Activated naive CD8-positive, alpha-beta T cell treated with anti-CD3 and anti-CD28 coated beads for 36 hours (primary cell): ENCODE data around the gene ANKRD40. TPM values are rescaled to one million over a fixed set of nuclear protein-coding genes. Genes with fewer than 3 reads are reported as not detected.
A peak's percentile ranks its signal among the peaks of the same experiment; 100 is the strongest.
"Not testable (repeated sequence)": the region's sequence is repeated elsewhere in the genome, so short reads cannot be mapped to it uniquely, and the experiment has no call there.

Source experiments
- DNase-seq: peaks from one replicate; pipeline ENCODE4 v3.0.0; 2021
- H3K27ac Mint-ChIP-seq: one replicate; pipeline ENCODE4 v1.8.0; 2022; ENCODE audit warnings: mild to moderate bottlenecking, moderate library complexity, mixed read lengths
- H3K27me3 Mint-ChIP-seq: one replicate; pipeline ENCODE4 v1.8.0; 2022; ENCODE audit warnings: mild to moderate bottlenecking, mixed read lengths
- H3K36me3 Mint-ChIP-seq: one replicate; pipeline ENCODE4 v1.8.0; 2021; ENCODE audit warnings: mild to moderate bottlenecking, mixed read lengths
- H3K4me1 Mint-ChIP-seq: one replicate; pipeline ENCODE4 v1.8.0; 2021; ENCODE audit warnings: mixed read lengths
- H3K4me3 Mint-ChIP-seq: one replicate; pipeline ENCODE4 v1.8.0; 2022; ENCODE audit warnings: mild to moderate bottlenecking, moderate library complexity, mixed read lengths
- H3K9me3 Mint-ChIP-seq: one replicate; pipeline ENCODE4 v1.8.0; 2022; ENCODE audit warnings: mixed read lengths
- total RNA-seq, 2 experiments: library from RNA; stranded (reverse); gene quantifications; one replicate each; pipeline ENCODE4 v1.2.3, GENCODE V29; 2021

The ANKRD40 gene
- total RNA-seq, 2 experiments from 2014 or later = 39.5 to 40.2 TPM

- Mint-ChIP-seq H3K36me3 (peaks cover 43% of the 10 kb centered on the region), H3K4me3 (peak overlapping the region; percentile 89), H3K4me1 (peaks cover 30% of the 10 kb centered on the region), H3K27me3 (no peaks in the 10 kb centered on the region), H3K27ac (peak overlapping the region; percentile 98), H3K9me3 (no peaks in the 10 kb centered on the region)
- no peak for DNase-seq
Measured at GRCh38 chr17:50721194-50722010, 13.7 kb upstream of the ANKRD40 start.

- peak overlapping the region; percentile 89 for H3K4me3 Mint-ChIP-seq
- peaks cover 38% of the 10 kb centered on the region for H3K36me3 Mint-ChIP-seq
- H3K27ac Mint-ChIP-seq = peak overlapping the region; percentile 98
- DNase-seq = no peak
- H3K4me1 Mint-ChIP-seq = peaks cover 25% of the 10 kb centered on the region
- no peaks in the 10 kb centered on the region for H3K27me3 Mint-ChIP-seq
- no peaks in the 10 kb centered on the region for H3K9me3 Mint-ChIP-seq
Measured at GRCh38 chr17:50719924-50720794, 12.4 kb upstream of the ANKRD40 start.

- no peaks in the 10 kb centered on the region for H3K27me3 Mint-ChIP-seq
- peaks cover 22% of the 10 kb centered on the region for H3K4me1 Mint-ChIP-seq
- H3K9me3 Mint-ChIP-seq = no peaks in the 10 kb centered on the region
- peak; percentile 97 for DNase-seq
- H3K4me3 Mint-ChIP-seq = peak within 1 kb of the TSS; percentile 89
- peaks cover 36% of the 10 kb centered on the region for H3K36me3 Mint-ChIP-seq
- H3K27ac Mint-ChIP-seq = peak within 1 kb of the TSS; percentile 98
Measured at GRCh38 chr17:50719144-50719923, 11.6 kb upstream of the ANKRD40 start, which contains the start of gene LUC7L3. TSS of gene LUC7L3 (plus strand) at chr17:50719603. CDS start at chr17:50719733, 130 bp downstream.

GRCh38 chr17:50715471-50715870, 7.8 kb upstream of the ANKRD40 start:
- H3K27ac Mint-ChIP-seq = no peak overlapping the region
- peaks cover 16% of the 10 kb centered on the region for H3K36me3 Mint-ChIP-seq
- H3K4me1 Mint-ChIP-seq = peaks cover 5% of the 10 kb centered on the region
- no peak for DNase-seq
- H3K27me3 Mint-ChIP-seq = no peaks in the 10 kb centered on the region
- no peaks in the 10 kb centered on the region for H3K9me3 Mint-ChIP-seq
- no peak overlapping the region for H3K4me3 Mint-ChIP-seq

- no peaks in the 10 kb centered on the region for H3K9me3 Mint-ChIP-seq
- H3K27me3 Mint-ChIP-seq = no peaks in the 10 kb centered on the region
- no peaks in the 10 kb centered on the region for H3K36me3 Mint-ChIP-seq
- H3K4me3 Mint-ChIP-seq = no peak overlapping the region
- no peak for DNase-seq
- H3K4me1 Mint-ChIP-seq = peaks cover 8% of the 10 kb centered on the region
- no peak overlapping the region for H3K27ac Mint-ChIP-seq
Measured at GRCh38 chr17:50712641-50713040, 4.9 kb upstream of the ANKRD40 start.

GRCh38 chr17:50710650-50711049, 2.9 kb upstream of the ANKRD40 start:
- H3K4me3 Mint-ChIP-seq = no peak overlapping the region
- peaks cover 16% of the 10 kb centered on the region for H3K4me1 Mint-ChIP-seq
- H3K9me3 Mint-ChIP-seq = no peaks in the 10 kb centered on the region
- H3K27me3 Mint-ChIP-seq = no peaks in the 10 kb centered on the region
- H3K36me3 Mint-ChIP-seq = peaks cover 8% of the 10 kb centered on the region
- no peak overlapping the region for H3K27ac Mint-ChIP-seq
- no peak for DNase-seq

GRCh38 chr17:50710025-50710424, 2.3 kb upstream of the ANKRD40 start:
- H3K4me1 Mint-ChIP-seq = peaks cover 20% of the 10 kb centered on the region
- H3K4me3 Mint-ChIP-seq = no peak overlapping the region
- H3K36me3 Mint-ChIP-seq = peaks cover 14% of the 10 kb centered on the region
- DNase-seq = no peak
- peak overlapping the region; percentile 89 for H3K27ac Mint-ChIP-seq
- H3K9me3 Mint-ChIP-seq = no peaks in the 10 kb centered on the region
- H3K27me3 Mint-ChIP-seq = no peaks in the 10 kb centered on the region

- DNase-seq, H3K27me3 Mint-ChIP-seq, H3K9me3 Mint-ChIP-seq: not testable (repeated sequence)
- H3K36me3 Mint-ChIP-seq = peaks cover 21% of the 10 kb centered on the region
- peaks cover 22% of the 10 kb centered on the region for H3K4me1 Mint-ChIP-seq
- peak overlapping the region; percentile 79 for H3K4me3 Mint-ChIP-seq
- peak overlapping the region; percentile 89 for H3K27ac Mint-ChIP-seq
Measured at GRCh38 chr17:50709053-50709452, 1.3 kb upstream of the ANKRD40 start.

GRCh38 chr17:50708050-50709000, 611 bp upstream of the ANKRD40 start:
- Mint-ChIP-seq H3K4me1 (peaks cover 30% of the 10 kb centered on the region), H3K36me3 (peaks cover 29% of the 10 kb centered on the region), H3K9me3 (no peaks in the 10 kb centered on the region), H3K4me3 (peak overlapping the region; percentile 79), H3K27ac (peak overlapping the region; percentile 89), H3K27me3 (no peaks in the 10 kb centered on the region)
- DNase-seq = no peak

GRCh38 chr17:50703162-50703561, 4.6 kb downstream of the ANKRD40 start:
- Mint-ChIP-seq H3K4me1 (peaks cover 31% of the 10 kb centered on the region), H3K4me3 (no peak overlapping the region), H3K36me3 (peaks cover 39% of the 10 kb centered on the region), H3K27me3 (no peaks in the 10 kb centered on the region), H3K27ac (no peak overlapping the region), H3K9me3 (no peaks in the 10 kb centered on the region)
- no peak for DNase-seq

GRCh38 chr17:50699410-50699809, 8.3 kb downstream of the ANKRD40 start:
- H3K36me3 Mint-ChIP-seq = peaks cover 37% of the 10 kb centered on the region
- no peak overlapping the region for H3K4me3 Mint-ChIP-seq
- H3K9me3 Mint-ChIP-seq = no peaks in the 10 kb centered on the region
- DNase-seq = no peak
- no peaks in the 10 kb centered on the region for H3K27me3 Mint-ChIP-seq
- peak overlapping the region; percentile 47 for H3K27ac Mint-ChIP-seq
- peaks cover 32% of the 10 kb centered on the region for H3K4me1 Mint-ChIP-seq

- no peak for DNase-seq
- peaks cover 23% of the 10 kb centered on the region for H3K4me1 Mint-ChIP-seq
- no peaks in the 10 kb centered on the region for H3K27me3 Mint-ChIP-seq
- peak overlapping the region; percentile 48 for H3K27ac Mint-ChIP-seq
- H3K36me3 Mint-ChIP-seq = peaks cover 27% of the 10 kb centered on the region
- H3K9me3 Mint-ChIP-seq = no peaks in the 10 kb centered on the region
- H3K4me3 Mint-ChIP-seq = no peak overlapping the region
Measured at GRCh38 chr17:50697663-50698272, 9.9 kb downstream of the ANKRD40 start.

GRCh38 chr17:50697062-50697461, 10.7 kb downstream of the ANKRD40 start:
- peak overlapping the region; percentile 35 for H3K27ac Mint-ChIP-seq
- no peaks in the 10 kb centered on the region for H3K27me3 Mint-ChIP-seq
- peaks cover 23% of the 10 kb centered on the region for H3K4me1 Mint-ChIP-seq
- H3K9me3 Mint-ChIP-seq = no peaks in the 10 kb centered on the region
- no peak for DNase-seq
- peaks cover 27% of the 10 kb centered on the region for H3K36me3 Mint-ChIP-seq
- H3K4me3 Mint-ChIP-seq = no peak overlapping the region
